GM18511 (cell line): ENCODE results near the gene SETD3.

Experiments
- ATAC-seq: cut with Tn5 transposase; IDR thresholded peaks from one replicate; pipeline ENCODE4 v1.9.1; 2021; ENCODE audit warnings: mild to moderate bottlenecking, moderate library complexity; ENCODE audit not compliant: unreplicated experiment

Gene SETD3

GRCh38 chr14:99516871-99517642 lies 36.4 kb upstream of the SETD3 start:
- no peak for ATAC-seq

- ATAC-seq, result no peak
Measured at GRCh38 chr14:99516156-99516870, 35.7 kb upstream of the SETD3 start.

- ATAC-seq, result no peak
Measured at GRCh38 chr14:99515301-99516155, 34.9 kb upstream of the SETD3 start.

- ATAC-seq, result no peak
Measured at GRCh38 chr14:99514552-99515300, 34.1 kb upstream of the SETD3 start.

GRCh38 chr14:99513946-99514551 lies 33.4 kb upstream of the SETD3 start:
- no peak for ATAC-seq

GRCh38 chr14:99513183-99513694 lies 32.6 kb upstream of the SETD3 start:
- ATAC-seq, result no peak

DNA sequence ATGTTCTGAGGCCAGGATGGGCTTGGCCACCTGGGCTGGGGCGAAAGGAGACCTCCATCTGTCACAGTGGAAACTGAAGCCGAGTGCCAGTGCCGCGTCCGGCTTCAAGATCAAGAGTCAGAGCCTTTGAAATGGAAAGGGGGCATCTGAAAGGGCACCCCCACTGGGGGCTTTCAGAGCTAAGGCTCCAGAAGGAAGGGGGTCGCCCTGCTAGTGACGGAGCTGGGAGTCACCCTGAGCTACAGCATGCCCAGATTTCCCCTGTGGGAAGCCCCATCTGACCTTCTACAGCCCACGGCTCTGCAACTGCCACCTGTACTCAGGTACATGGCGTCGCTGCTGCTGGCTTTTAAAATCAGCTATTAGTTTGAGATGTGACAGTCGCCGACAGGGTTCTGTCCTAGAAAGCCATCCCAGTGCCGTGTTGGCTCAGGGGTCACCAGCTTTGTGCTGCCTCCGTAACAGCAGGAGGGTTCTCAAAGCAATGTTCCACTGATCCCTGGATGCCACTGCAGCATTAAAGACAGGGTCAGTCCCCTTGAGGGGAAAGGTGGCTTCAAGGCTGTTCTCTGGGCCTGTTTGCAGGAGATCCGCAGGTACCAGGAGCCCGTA lies 32.0 kb upstream of the SETD3 start:
- no peak for ATAC-seq

GRCh38 chr14:99512110-99512449 lies 31.4 kb upstream of the SETD3 start:
- ATAC-seq, result no peak

DNA sequence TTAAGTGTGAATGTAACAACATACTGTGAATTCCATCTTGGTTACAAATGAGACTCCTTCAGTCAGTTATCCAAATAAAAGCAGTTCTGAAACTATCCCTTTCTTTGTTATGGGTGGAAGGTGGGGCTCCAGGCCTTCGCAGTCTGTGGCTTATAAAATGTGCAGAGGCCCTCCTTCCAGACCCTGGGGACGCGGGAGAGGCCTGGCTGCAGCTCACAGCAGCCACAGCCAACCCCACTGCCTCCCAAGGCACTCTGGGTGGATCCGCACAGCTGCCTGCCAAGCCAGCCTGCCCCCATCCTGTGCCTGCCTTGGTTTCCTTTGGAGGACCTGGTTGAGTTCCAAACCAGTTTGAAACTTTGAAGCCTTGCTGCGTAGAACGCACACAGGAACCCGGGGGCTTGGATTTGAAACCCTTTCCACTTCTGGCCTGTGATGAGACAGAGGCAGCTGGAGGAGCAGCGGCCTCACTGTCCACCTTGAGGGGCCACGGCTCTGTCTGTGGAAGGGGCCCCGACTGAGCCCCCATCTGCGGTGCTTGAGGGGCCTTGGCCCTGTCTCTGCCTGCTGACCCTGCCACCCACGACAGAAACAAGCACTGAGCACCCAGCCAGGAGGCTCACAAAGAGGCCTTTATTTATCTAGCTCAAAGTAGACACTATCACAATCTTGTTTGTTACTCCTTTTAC lies 30.9 kb upstream of the SETD3 start:
- ATAC-seq, result no peak

DNA sequence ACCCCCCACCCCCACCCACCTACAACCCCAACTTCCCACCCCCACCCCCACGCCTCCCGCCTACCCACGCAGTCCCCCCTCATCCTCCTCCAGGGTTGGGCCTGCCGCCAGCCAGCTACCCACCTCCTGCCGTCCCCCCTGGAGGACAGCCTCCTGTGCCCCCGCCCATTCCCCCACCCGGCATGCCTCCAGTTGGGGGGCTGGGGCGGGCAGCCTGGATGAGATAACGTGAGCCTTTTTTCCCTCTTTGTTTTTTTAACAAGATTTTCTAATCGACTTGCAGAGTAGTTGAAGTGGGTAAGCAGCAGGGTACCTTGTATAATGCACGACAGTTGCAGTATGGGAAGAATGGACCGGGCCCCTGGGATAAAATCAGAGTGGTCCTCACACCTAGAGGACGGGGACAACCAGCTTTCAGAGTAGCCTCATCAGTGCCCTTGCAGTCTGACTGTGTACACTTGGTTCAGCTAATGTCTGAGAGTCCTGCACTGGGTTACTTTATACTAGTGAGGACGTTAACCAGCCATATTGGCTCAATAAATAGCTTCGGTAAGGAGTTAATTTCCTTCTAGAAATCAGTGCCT lies 30.0 kb upstream of the SETD3 start:
- ATAC-seq, result no peak

DNA sequence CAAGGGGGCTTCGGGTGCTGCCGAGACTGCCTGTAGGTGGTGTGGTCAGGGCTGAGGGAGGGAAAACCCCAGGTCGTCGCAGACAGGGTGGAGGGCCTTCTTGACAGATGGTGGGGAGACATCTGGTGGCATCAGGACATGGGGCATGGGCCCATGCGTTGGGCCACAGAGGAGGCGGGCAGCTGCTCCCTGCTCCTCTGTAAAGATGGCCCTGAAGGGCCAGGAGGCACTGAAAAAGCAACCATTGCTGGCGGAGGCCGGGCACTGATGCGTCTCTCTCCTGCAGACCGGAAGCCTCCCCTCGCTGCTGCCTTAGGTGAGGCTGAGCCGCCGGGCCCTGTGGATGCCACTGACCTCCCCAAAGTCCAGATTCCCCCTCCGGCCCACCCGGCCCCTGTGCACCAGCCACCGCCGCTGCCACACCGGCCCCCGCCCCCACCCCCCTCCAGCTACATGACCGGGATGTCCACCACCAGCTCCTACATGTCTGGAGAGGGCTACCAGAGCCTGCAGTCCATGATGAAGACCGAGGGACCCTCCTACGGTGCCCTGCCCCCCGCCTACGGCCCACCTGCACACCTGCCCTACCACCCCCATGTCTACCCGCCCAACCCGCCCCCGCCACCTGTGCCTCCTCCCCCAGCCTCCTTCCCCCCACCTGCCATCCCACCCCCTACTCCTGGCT lies 29.4 kb upstream of the SETD3 start:
- ATAC-seq, result no peak

- ATAC-seq, result no peak
Measured at GRCh38 chr14:99508896-99509629, 28.4 kb upstream of the SETD3 start.

DNA sequence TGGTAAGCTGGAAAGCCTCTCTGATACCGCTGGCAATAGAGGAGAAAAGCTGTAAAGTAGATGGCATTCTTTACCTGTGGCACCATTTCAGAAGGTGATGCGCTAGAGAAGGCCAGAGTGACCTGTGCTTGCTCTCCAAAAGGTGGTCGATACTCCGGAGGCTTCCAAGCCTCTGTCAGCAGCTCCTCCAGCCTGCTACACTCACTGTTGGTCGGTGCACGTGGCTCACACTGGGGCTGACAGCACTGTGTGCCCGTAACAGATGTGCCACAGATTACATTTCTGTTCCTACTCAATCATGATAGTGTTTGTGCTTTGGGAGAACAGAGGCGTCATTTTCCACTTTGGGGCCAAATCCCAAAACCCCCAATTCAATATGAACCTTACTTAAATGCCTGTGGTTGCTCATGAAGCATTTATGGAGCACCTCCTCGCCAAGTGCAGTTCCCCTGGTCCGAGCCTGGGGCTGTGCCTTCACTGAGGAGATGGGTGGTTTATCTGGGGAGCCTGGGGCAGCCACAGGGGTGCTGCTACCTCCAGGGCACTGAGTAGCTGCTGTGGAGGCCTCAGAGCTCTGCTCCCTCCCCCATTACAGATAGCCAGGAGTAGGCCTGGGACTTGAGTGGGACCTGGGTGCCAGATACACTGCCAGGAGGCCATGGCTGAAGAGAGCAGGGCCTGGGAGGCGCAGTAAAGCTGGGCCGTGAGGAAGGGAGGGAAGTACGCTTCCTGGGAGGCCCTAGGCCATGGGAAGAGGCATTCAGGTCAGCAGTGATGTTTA lies 27.4 kb upstream of the SETD3 start:
- ATAC-seq, result no peak

- no peak for ATAC-seq
Measured at GRCh38 chr14:99506276-99506675, 25.6 kb upstream of the SETD3 start.

GRCh38 chr14:99505089-99505488 lies 24.4 kb upstream of the SETD3 start:
- ATAC-seq, result no peak

DNA sequence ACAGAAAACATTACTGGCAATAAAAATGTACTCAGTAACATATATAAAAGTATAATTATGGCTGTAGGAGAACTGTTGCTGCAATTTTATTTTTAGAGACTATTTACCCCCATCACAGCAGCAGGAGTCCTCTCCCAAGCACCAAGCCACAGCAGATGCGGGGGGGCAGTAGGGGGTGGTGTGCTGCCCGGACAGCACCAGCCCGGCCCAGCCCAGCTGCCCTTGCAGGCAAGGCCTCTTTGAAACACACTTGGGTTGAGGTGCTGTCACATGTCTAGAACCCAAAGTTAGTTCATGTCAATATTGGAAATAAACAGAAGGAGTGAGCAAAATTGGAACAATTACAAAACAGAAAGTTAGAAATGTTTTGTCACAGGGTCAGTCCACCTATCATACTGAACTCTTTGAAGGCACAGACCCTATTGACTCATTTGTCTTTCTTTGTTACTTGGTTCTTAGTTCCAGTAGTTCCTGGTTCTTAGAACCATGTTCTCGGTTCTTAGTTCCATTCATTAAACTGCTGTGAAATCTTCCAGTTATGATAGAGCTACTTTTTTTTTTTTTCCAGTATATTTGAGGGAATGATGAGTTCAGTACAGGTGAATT lies 23.3 kb upstream of the SETD3 start:
- no peak for ATAC-seq
